Esophagus (tissue), 2 donors: ENCODE data around the gene CEP120. TPM values are rescaled to one million over a fixed set of nuclear protein-coding genes. Genes with fewer than 3 reads are reported as not detected.
"Not testable (repeated sequence)": the region's sequence is repeated elsewhere in the genome, so short reads cannot be mapped to it uniquely, and the experiment has no call there.

ENCODE experiments used
- H3K27ac ChIP-seq, 2 donors: one replicate each; pipeline ENCODE4 v1.5.1; 2013; ENCODE audit warnings: low read depth in 2 of 2, mild to moderate bottlenecking in 2 of 2, inconsistent platforms in 1 of 2, low read length in 1 of 2, moderate library complexity in 1 of 2
- H3K27me3 ChIP-seq, 2 donors: one replicate each; pipeline ENCODE4 v1.6.1; 2013; ENCODE audit warnings: low read length in 2 of 2, control low read depth in 1 of 2, mild to moderate bottlenecking in 1 of 2; ENCODE audit not compliant: insufficient read depth in 2 of 2, control insufficient read depth in 1 of 2
- H3K36me3 ChIP-seq, 2 donors: one replicate each; pipeline ENCODE4 v1.6.1; 2013; ENCODE audit warnings: low read length in 1 of 2; ENCODE audit not compliant: control insufficient read depth in 2 of 2, insufficient read depth in 2 of 2
- H3K4me1 ChIP-seq, 2 donors: one replicate each; pipeline ENCODE4 v1.6.1; 2013; ENCODE audit warnings: low read length in 1 of 2; ENCODE audit not compliant: control insufficient read depth in 2 of 2, insufficient read depth in 2 of 2
- H3K4me3 ChIP-seq, 2 donors: one replicate each; pipeline ENCODE4 v1.5.1; 2013; ENCODE audit warnings: low read length in 2 of 2, mild to moderate bottlenecking in 2 of 2, low read depth in 1 of 2, moderate library complexity in 1 of 2
- H3K9me3 ChIP-seq, 2 donors: one replicate each; pipeline ENCODE4 v1.6.1; 2013; ENCODE audit warnings: mild to moderate bottlenecking in 2 of 2, low read depth in 1 of 2, low read length in 1 of 2, moderate library complexity in 1 of 2; ENCODE audit not compliant: control insufficient read depth in 2 of 2, insufficient read depth in 1 of 2
- WGBS, 2 donors: extraction: QIAGEN DNeasy Blood & Tissue Kit; methylation state at CpG; one replicate each; pipeline ENCODE4 v1.1.7; 2013; 5-methylcytosine and 5-hydroxymethylcytosine counted together
- polyA plus RNA-seq, 2 donors: library from polyadenylated mRNA; stranded (reverse); fragments of 200-250 nt; gene quantifications; one replicate each; pipeline ENCODE4 v1.2.3, GENCODE V29; 2013
- donor health status: healthy with polysubstance abuse.
- donor health status: Bipolar disorder and iron deficiency.

Gene CEP120
- polyA plus RNA-seq, 2 donors: 2.6 to 2.9 TPM

DNA sequence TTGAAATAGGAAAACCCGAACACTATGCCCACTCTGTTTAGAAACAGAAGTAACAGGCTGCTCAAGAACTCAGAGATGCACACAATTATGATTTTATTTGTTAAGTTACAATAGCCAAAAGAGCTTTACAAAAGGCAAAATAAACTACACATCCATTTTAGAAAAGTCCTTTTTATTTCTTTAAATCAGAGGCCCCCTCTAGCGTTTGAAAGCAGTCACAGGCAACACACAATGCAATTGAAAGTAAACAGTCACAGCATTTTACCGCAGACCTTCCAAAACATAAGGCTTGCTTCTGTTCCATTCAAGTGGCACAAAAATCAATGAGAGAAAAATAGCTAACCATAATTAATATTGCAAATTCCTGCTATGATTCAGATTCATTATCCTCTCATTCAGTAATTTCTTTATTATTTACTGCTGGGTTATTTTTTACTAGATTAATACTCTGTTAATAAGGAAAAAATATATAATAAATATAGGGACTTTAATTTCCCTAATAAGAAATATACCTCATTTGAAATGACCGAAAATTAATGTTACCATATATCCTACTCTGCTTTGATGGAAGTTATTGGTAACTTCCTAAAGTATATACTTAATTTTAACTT is 78.3 kb downstream of the CEP120 start:
- Histone ChIP-seq H3K27me3 (no peaks in the 10 kb centered on the region), H3K27ac (no peak overlapping the region), H3K4me3 (no peak overlapping the region), H3K9me3 (no peaks in the 10 kb centered on the region), H3K36me3 (peaks cover 0 to 3% of the 10 kb centered on the region in 2 donors), H3K4me1 (no peaks in the 10 kb centered on the region)
- 48 to 55% methylated on average over 4 of the region's 4 CpGs for WGBS, 2 donors

GRCh38 chr5:123340928-123341327 is 82.3 kb downstream of the CEP120 start:
- Histone ChIP-seq H3K4me3 (no peak overlapping the region), H3K9me3 (no peaks in the 10 kb centered on the region), H3K27ac (no peak overlapping the region), H3K4me1 (no peaks in the 10 kb centered on the region), H3K27me3 (no peaks in the 10 kb centered on the region), H3K36me3 (no peaks in the 10 kb centered on the region)
- 63 to 72% methylated on average over 2 of the region's 2 CpGs for WGBS, 2 donors

GRCh38 chr5:123308377-123308776 is 114.8 kb downstream of the CEP120 start:
- not testable (repeated sequence) for H3K27ac ChIP-seq, H3K9me3 ChIP-seq, H3K27me3 ChIP-seq, H3K36me3 ChIP-seq, H3K4me3 ChIP-seq, H3K4me1 ChIP-seq
- WGBS, 2 donors: 80 to 85% methylated on average over 9 of the region's 9 CpGs

- Histone ChIP-seq H3K4me3 (no peak overlapping the region), H3K36me3 (no peaks in the 10 kb centered on the region), H3K4me1 (no peaks in the 10 kb centered on the region), H3K27ac (no peak overlapping the region), H3K9me3 (no peaks in the 10 kb centered on the region), H3K27me3 (no peaks in the 10 kb centered on the region)
- WGBS, 2 donors: 71 to 80% methylated on average over 4 of the region's 4 CpGs
These were observed 117.5 kb downstream of the CEP120 start for GRCh38 chr5:123305751-123306150.

DNA sequence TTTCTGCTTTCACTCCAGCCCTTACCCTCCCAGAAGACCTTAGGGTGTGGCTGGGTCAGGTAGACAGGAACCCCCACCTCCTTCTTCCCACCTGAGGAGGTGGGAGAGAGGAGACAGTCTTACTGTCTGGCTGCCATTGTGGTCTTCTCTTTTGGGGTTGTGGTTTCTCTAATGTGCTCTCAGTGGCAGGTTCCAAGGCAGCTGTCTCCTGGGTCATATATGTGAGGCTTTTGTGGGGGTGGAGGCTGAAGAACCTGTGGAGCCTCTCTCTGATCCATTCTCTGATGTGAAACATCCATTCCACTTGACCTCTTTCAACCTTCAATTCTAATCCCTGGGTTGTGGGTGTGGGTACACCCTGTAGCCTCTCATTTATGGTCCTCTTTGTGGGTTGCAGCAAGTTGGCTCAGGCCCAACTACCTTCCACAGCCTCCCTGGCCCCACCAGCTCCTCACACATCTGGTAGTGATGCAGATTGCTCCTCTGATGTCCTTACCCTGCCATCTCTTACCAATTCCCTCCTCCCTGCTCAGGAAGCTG is 118.4 kb downstream of the CEP120 start:
- H3K27me3 ChIP-seq: no peaks in the 10 kb centered on the region
- H3K36me3 ChIP-seq: no peaks in the 10 kb centered on the region
- H3K4me3 ChIP-seq: no peak overlapping the region
- no peaks in the 10 kb centered on the region for H3K4me1 ChIP-seq
- no peaks in the 10 kb centered on the region for H3K9me3 ChIP-seq
- H3K27ac ChIP-seq: no peak overlapping the region

DNA sequence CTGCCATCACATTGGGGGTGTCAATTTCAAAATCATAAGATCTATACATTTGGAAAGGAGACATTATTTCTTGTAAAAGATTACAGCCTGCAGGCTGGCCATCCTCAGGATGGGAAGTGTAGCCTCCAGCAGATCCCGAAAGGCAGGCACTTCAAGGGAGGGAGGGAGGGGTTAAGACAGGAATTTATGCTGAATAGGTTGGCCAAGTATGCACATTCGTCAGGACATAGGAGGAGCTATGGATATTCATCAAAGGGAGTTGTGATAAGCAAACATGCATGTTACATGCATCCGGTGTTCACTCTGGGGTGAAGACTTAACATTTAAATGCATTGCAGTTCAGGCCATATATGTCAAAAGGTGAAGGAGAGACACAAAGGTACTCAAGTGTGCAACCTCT is 119.4 kb downstream of the CEP120 start:
- Histone ChIP-seq H3K4me1 (no peaks in the 10 kb centered on the region), H3K4me3 (no peak overlapping the region), H3K27ac (no peak overlapping the region), H3K27me3 (no peaks in the 10 kb centered on the region), H3K36me3 (no peaks in the 10 kb centered on the region), H3K9me3 (no peaks in the 10 kb centered on the region)
- 75 to 77% methylated on average over 3 of the region's 3 CpGs for WGBS, 2 donors

- Histone ChIP-seq H3K27ac (no peak overlapping the region), H3K4me3 (no peak overlapping the region), H3K27me3 (no peaks in the 10 kb centered on the region), H3K36me3 (no peaks in the 10 kb centered on the region), H3K4me1 (no peaks in the 10 kb centered on the region), H3K9me3 (no peaks in the 10 kb centered on the region)
- 88 to 91% methylated on average over 4 of the region's 4 CpGs for WGBS, 2 donors
These were observed 122.9 kb downstream of the CEP120 start for GRCh38 chr5:123300266-123300665.

- 85 to 88% methylated on average over 1 of the region's 1 CpG for WGBS, 2 donors
- H3K36me3 ChIP-seq: no peaks in the 10 kb centered on the region
These were observed 124.1 kb downstream of the CEP120 start for GRCh38 chr5:123299136-123299535.

DNA sequence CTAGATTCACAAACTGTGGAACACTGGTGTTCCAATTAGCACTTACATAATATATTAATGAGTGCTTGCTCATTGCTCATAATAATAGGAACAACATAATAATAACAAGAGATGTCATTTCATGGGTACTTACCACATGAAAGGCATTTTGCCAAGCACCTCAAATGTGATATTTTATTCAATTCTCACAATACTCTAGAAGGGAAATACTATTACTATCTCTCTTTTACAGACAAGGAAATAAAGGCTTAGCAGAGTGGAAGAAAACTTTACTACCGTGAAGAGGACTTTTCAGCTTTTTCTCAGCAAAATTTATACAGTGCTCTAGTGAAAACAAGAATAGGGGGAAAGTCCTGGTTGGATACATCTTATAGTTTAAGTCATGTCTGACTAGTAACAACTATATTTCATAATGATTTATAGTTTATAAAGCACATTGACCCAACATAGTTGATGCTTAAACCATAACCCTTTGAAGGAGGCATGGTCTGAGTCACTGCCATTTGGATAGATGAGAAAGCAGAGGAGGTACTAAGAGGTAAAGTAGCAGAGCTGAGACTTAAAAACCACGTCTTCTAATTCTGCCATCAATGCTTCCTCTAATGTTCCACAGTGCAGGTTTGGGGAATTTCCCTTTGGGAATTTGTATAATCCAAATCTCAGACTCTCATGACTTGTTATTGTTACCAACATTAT is 124.7 kb downstream of the CEP120 start:
- H3K4me3 ChIP-seq: no peak overlapping the region
- H3K27me3 ChIP-seq: no peaks in the 10 kb centered on the region
- H3K36me3 ChIP-seq: no peaks in the 10 kb centered on the region
- no peak overlapping the region for H3K27ac ChIP-seq
- no peaks in the 10 kb centered on the region for H3K9me3 ChIP-seq
- H3K4me1 ChIP-seq: no peaks in the 10 kb centered on the region
- WGBS, 2 donors: 76 to 83% methylated on average over 2 of the region's 2 CpGs

More at GRCh38 chr5:123299136-123299535, 124.1 kb downstream of the CEP120 start:
- no peak overlapping the region for H3K27ac ChIP-seq
- H3K9me3 ChIP-seq: no peaks in the 10 kb centered on the region
- H3K4me3 ChIP-seq: no peak overlapping the region
- no peaks in the 10 kb centered on the region for H3K4me1 ChIP-seq
- no peaks in the 10 kb centered on the region for H3K27me3 ChIP-seq

DNA sequence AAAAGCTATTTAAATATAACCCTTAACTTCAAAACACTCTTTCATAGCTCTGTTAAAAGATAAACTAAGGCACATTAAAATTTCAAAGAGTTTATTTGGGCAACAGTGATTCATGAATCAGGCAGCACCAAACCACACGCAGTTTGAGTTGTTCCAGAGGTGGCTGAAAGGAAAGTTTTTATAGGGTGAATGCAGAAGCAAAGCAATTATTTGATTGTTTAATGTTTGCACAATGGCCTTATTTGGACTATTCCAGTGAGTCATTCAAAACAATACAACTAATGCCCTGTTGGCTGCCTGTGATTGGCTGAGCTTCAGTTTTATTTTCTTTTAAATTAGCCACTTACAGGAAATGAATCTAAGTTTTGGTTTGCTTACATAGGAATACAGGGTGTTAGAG is 125.3 kb downstream of the CEP120 start:
- H3K36me3 ChIP-seq: no peaks in the 10 kb centered on the region
- H3K27ac ChIP-seq: no peak overlapping the region
- no peaks in the 10 kb centered on the region for H3K4me1 ChIP-seq
- WGBS, 2 donors: 61 to 69% methylated on average over 1 of the region's 1 CpG
- no peaks in the 10 kb centered on the region for H3K9me3 ChIP-seq
- no peaks in the 10 kb centered on the region for H3K27me3 ChIP-seq
- no peak overlapping the region for H3K4me3 ChIP-seq
